HG02943 (cell line): ENCODE results near the gene PPP2R5E.
"Not testable (repeated sequence)": the region's sequence is repeated elsewhere in the genome, so short reads cannot be mapped to it uniquely, and the experiment has no call there.

Source experiments
- ATAC-seq: cut with Tn5 transposase; IDR thresholded peaks from one replicate; pipeline ENCODE4 v1.9.1; 2021; ENCODE audit warnings: mild to moderate bottlenecking, low read depth, moderate library complexity; ENCODE audit not compliant: unreplicated experiment

PPP2R5E gene

DNA sequence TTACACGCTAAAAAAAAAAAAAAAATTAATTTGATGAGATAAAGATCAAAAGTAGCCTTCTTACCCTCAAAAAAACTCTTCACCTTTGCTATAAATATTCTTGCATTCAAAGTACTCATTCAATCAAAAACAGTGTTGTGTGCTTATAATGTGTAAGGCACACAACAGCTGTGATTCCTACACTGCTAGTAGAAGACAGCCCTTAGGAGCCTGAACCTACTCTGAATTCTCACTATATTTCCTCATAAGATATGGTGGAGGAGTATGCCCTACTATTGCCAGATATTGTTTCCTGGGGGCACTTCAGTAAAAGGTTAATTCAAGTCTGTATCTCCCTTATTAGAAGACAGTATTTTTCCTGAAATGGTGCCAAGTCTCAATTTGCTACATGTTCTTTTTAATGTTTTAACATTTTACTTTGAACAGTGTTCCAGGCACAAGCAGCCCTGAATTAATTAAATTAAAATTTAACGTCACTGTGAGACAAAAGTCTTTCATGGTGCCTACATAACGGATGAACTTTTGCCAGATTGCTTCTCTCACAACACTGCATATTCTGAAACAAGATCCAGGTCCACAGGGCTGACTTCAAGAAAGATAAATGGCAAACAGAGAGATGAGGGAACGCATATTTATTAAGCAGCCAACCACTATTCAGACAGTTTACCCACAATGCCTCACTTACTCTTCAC lies 19.3 kb downstream of the PPP2R5E start:
- ATAC-seq = no peak

DNA sequence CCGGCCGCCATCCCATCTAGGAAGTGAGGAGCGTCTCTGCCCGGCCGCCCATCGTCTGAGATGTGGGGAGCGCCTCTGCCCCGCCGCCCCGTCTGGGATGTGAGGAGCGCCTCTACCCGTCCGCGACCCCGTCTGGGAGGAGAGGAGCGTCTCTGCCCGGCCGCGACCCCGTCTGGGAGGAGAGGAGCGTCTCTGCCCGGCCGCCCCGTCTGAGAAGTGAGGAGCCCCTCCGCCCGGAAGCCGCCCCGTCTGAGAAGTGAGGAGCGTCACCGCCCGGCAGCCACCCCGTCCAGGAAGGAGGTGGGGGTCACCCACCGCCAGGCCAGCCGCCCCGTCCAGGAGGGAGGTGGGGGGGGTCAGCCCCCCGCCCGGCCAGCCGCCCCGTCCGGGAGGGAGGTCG lies 20.7 kb downstream of the PPP2R5E start:
- not testable (repeated sequence) for ATAC-seq

DNA sequence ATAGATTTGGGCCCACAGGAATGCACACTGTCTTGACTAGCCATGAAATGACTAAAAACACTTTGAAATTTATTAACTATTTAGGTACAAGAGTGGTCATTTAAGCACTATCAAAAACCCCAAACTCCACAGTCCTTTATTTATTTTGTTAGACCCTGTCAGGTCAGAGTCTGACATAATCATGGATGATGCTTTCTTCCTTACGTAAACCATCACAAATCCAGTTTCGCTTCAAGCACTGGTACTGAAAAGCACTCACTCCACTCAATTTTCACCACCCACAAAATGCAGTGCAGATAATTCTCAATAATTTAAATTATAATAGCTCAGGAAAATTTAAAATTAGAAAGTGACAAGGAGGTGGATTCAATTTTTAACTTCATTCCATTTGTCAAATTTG lies 25.8 kb downstream of the PPP2R5E start:
- ATAC-seq = no peak

DNA sequence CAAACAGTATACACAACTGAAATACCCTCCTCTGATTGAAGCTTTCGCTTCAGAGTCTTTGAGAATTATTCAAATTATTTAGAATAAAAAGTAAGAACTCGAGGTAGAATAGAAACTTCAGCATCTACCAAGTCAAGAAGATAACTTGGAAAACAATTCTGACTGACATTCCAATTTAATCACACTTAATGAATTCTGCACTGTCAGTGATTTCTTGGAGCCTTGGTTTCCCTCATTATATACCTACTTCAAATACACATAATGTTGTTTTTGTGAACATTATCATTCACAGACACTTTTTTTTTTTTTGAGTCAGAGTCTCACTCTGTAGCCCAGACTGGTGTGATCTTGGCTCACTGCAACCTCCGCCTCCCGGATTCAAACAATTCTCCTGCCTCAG lies 27.9 kb downstream of the PPP2R5E start:
- ATAC-seq = no peak

DNA sequence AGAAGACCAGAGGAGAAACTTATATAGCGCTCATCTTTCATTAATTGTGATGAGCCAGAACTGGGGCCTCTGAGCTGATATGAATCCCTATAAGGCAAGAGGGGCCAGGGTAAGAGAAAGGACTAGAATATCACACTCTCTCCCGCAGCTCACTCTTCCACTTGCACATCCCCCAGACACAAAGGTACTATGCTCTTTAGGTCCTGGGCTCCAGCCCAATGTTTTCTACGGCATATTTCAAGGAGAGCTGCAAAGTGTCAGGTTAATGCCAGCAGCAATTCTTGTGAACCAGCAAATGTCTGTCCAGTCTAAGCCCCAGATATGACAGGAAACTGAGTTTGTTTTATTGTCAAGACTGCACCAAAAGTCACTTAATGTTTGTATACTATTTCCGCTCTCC lies 29.4 kb downstream of the PPP2R5E start:
- no peak for ATAC-seq

DNA sequence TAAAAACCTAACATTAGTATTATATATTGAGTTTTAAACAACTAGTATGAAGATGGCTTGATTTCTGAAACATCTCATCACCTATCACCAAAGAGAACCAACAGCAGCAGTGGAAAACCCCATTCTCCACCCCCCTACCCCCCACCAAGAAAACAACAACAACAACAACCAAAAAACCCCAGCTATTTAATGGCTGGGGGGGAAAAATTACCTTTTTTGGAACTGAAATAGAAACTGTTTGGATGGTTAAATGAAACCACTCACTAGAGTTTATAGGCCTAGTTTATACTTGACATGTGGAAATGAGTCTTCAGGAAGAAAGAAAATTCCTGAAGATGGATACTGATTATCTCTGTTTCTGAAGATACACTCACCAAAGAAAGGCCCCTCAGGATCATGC lies 30.3 kb downstream of the PPP2R5E start:
- no peak for ATAC-seq

DNA sequence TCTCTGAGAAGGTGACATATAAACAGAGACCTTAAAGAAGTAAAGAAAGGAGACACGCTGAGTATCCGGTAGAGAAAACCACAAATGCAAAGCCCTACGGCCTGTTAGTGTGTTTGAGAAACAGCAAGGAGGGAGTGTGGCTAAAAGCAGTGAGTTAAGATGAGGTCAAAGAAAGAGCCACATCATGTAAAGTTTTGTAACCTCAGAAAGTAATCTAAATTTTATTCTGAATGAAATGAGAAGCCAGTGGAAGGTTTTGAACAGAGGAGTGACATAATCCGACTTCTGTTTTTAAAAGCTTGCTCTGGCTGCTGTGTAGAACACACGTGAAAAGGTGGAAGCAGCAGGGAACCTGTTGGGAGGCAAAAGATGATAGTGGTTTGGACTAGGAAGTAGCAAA lies 32.6 kb downstream of the PPP2R5E start:
- peak; percentile 89 for ATAC-seq

DNA sequence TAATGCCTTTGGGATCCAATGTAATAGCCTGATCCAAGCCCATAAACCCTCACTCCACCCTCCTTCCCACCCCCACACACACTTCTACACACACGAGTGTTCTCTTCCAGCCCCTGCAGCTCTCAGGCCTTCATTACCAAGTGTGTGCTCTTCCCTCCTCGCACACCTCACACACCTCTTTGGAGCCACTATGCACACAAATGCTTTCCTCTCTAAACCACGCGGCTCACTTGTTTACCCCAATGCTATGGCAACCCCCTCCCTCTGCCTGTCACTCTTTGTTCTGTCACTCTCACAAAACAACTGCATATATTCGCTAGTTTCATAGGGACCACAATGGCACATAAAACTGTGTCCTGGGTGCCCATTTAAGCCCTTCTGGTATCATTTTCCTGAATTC lies 35.1 kb downstream of the PPP2R5E start:
- no peak for ATAC-seq

DNA sequence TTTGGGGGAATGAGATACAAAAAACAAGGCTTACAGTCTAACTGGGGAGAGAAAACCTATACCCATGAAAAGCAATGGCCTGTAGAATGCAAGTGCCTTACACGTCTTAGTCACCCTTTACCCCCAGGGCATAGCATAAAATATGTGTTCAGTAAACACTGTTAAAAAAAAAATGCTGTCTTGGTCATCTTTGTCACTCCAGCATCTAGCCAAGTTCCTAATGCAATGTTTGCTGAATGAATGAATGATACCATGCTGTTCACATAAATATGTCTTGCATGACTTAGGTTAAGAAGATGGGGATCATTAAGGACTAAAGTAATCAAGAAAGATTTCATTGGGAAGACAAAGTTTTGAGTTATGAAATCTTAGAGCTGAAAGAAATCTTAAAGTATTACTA lies 38.5 kb downstream of the PPP2R5E start:
- ATAC-seq = no peak

DNA sequence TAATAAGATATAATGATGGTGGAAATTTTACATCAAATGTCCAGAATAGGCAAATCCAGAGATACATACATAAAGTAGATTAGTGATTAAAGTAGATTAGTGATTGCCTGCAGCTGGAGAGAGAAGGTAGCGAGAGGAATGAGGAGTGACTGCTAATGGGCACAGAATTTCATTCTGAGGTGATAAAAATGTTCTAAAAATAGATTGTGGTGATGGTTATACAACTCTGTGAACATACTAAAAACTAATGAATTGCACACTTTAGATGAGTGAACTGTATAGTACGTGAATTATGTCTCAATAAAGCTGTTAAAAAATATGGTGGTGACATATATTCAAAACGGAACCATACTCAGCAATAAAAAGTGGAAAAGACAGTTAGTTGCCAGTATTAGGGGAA lies 41.7 kb downstream of the PPP2R5E start:
- no peak for ATAC-seq

DNA sequence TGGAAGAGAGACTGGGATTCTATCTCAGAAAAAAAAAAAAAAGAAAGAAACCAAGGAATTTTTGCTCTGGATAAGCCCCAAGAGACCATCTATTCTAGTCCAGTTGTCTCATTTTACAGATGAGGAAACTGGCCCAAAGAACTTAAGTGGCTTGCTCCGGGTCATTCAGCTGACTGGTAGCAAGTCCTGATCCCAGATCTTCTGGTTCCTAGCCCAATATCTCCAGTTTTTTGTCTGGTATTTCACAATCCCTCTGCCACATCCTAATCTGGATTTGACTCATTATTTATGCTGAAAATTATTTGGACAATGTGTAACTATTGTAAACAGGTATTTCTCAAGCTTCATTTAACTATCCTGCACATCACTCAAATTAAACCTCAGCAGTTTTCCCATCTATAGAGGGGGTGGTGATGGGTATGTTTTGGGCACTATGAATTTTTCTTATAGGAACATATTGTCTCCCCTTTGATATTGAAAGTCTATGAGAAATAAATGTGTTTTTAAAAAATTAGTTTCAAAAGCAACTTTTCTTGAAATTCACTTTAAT lies 43.4 kb downstream of the PPP2R5E start:
- no peak for ATAC-seq

DNA sequence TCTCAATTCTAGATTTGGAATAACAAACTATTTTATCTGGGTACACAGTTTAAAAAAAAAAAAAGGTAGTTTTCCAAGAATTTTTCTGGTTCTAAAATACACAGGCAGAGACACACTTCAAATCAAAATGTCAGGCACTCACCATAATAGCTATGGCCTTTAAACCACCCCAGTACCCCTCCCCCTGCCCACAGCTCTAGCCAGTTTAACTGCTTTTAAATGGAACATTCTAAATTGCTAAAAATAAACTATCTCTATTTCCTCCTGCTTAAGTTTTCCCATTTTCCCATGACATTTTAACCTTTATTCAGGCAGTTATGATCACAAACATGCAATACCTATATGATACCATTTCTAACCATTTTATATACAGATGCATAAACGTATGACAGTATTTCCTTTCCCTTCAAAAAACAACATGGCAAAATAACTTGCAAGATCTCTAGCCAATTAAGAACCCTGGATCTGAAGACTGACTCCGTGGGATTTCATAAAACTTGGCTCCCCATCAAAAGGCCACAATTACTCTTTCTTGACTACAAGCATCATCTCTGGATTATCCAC lies 46.3 kb downstream of the PPP2R5E start:
- no peak for ATAC-seq

DNA sequence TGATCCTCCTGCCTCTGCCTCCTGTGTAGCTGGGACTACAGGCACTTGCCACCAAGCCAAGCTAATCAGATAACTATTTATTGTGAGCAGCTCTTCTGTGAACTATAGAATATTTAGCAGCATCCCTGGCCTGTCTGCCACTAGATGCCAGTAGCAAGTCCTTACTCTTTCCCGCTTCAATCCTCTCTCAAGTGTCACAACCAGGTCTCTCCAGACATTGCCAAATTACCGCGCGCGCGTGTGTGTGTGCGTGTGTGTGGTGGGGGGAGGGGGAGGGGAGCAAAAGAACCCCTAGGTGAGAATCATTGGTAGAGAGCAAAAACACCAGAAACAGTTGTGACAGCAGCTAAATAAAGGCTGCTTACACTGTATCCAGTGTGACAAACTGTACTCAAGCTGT lies 49.9 kb downstream of the PPP2R5E start:
- ATAC-seq = no peak

DNA sequence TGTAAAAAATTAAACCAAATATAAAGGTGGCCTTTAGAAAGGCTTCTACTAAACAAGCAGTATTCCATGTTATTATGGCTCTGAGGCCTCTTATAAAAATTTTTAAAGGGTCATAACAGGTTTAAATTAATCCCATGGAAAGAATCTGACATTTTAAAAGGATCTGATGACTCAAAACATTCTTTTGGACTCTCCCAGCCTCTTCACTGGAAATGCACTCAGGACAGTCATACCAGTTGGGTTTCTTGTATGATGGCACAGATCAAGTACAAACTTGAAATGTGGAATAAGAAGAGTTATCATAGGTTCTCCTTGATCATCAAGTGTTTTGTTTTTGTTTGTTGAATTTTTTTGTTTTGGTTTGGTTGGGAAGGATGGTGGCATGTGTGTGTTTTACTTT lies 50.8 kb downstream of the PPP2R5E start:
- ATAC-seq = no peak

DNA sequence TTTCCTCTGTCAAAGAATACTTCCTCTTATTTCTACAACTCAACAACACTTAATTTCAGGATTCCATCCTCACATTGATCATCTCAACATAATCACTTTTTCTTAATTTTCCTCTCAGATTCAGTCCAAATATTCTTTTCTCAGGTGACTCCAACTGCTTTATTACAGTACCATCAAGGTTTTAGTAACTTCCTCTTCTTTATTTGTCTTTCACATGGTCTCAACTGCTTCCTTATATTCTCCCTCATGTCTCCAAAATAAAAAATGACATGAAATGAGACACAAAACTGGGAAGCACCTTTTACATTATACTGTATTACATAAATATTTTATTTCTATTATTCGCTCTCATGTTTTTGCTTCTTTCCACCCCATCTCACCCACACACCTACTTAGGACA lies 55.5 kb downstream of the PPP2R5E start:
- ATAC-seq = no peak

DNA sequence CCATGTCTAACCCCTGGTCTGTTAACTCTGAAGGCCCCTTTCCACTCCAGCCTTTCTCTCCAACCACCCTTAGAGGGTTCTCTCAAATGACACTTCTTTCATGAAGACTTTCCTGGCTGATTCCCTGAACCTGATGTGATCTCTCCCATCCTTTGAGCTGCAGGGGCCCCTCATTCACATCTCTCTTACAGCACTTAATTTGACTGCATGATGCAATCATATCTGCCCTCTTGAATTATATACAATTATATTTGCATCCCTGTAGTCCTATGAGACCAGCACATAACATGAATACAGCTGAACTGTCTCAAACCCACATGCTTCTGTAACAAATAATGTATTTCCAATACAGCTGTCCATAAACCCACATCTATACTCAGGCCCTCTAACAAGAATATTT lies 56.4 kb downstream of the PPP2R5E start:
- no peak for ATAC-seq

DNA sequence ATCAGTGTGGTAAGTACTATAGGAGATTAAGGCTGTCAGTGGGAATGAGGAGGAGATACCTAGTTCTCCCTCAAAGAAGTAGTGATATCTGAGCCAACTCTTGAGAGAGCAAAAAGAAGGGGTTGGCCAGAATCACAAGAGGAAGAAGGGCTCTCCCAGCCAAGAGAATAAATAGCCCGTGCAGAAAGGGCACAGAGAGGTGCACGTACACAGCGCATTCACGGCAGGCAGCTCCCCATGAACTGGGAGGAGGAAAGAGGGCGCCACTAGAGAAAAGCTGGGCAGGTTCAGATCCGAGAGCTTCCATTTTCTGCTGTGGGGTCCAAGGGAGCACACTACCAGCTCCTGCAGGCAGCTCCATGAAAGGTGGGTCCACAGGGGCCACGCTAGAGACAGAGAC lies 59.9 kb downstream of the PPP2R5E start:
- no peak for ATAC-seq

DNA sequence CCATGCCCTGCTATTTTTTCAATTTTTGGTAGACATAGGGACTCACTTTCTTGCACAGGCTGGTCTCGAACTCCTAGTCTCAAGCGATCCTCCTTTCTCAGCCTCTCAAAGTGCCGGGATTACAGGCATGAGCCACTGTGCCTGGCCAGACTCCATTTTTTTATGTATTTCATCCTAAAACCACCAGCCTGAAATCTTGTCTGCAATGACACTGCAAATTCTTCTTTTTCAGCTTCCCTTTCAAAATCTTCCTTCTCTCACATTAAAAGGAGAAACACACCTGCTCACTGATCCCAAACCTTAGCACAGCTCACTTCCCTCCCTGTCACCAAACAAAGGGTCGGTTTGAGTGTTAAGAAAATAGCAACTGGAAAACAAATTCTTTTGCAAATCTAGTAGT lies 62.6 kb downstream of the PPP2R5E start:
- ATAC-seq = no peak

DNA sequence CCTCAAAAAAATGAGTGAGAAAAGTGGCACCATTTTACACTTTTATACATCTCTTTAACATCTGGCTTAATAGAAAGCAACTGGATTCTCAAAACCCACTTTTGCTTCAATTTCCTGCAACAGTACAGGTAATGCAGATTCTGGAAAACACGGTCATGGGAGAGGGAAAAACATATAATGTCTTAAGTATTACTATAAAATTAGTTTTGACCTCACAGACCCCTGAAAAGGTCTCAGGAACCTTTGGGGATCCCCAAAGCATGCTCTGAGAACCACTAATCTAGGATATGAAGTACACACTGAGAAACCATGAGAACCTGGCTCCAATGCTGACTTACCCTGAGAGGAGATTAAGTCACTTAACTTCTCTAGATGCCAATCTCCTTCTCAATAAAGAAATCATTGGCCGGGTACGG lies 64.7 kb downstream of the PPP2R5E start:
- peak; percentile 36 for ATAC-seq

DNA sequence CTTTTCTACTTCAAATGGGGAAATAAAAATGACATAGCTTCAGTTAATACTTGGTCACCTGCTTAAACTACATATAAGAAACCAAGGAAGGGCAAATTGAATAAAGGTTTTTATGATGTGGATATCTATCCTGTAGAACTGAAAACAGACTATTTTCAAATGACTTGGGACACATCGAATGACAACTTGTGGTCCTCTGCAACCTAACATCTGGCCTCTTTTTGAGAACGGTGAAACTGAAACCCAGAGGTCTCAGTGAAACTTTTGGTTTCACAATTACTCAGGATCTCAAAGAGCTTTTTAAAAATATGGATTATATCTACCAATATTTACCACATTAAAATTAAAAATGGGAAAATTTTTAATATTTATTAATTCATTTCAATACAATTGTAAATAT lies 65.2 kb downstream of the PPP2R5E start:
- ATAC-seq = peak; percentile 72

DNA sequence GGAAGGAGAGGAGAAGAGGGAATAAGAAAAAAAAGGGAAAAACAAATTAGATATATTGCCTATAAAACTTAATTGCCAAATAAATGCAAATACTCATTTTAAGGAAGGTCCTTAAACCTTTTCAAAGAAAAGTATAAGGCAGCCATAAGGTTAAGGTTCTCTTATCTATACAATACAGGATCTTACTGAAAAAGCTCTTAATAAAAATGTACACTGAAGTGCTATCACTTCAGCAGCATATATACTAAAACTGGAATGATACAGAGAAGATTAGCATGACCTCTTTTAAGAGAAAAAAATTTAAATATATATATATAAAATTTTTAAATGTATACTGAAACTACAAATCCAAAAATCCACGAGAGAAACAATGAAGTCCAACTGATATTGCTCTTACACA lies 65.6 kb downstream of the PPP2R5E start:
- no peak for ATAC-seq

DNA sequence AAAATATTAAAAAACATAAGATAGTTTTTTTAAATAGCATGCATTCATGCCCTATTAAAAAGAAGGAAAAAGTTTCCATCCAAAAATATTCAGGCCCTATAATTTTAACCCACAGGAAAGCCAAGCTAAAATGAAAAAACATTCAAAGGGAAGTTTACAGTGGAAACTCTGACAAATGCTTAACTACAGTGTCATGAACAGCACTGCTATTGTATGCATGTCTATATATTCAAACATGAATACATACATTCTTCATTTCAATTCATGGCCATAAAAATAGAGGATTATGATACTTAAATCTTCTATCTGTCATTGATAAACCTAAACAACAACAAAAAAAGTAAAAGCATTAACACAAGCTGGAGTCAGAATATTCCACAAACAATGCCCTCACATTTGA lies 67.4 kb downstream of the PPP2R5E start:
- ATAC-seq = no peak
